C4-2B (cell line): ENCODE data around the gene TRAF3IP1.

Experiments
- H3K27ac ChIP-seq: fragments of 450-650 bp; 2 replicates; pipeline ENCODE4 v1.5.1; 2017
- CTCF ChIP-seq: fragments of 450-650 bp; conservative IDR thresholded peaks from 2 replicates; pipeline ENCODE4 v1.5.1; 2017; ENCODE audit warnings: mild to moderate bottlenecking
- ZFX ChIP-seq: fragments of 450-650 bp; IDR thresholded peaks from 2 replicates; pipeline ENCODE4 v1.6.1; 2017

The TRAF3IP1 gene

GRCh38 chr2:238286095-238286494 lies 34.2 kb upstream of the TRAF3IP1 start:
- peak overlapping the region; percentile 98 for H3K27ac ChIP-seq
- no peak for TF ChIP-seq CTCF
- no peak for TF ChIP-seq ZFX

- H3K27ac ChIP-seq, result peak overlapping the region; percentile 98
- no peak for TF ChIP-seq ZFX
- no peak for TF ChIP-seq CTCF
These were observed 33.8 kb upstream of the TRAF3IP1 start for GRCh38 chr2:238286551-238286950.

- TF ChIP-seq ZFX (no peak), CTCF (no peak)
- H3K27ac ChIP-seq, result peak overlapping the region; percentile 98
These were observed 33.2 kb upstream of the TRAF3IP1 start for GRCh38 chr2:238286987-238287736.

GRCh38 chr2:238287737-238288649 lies 32.3 kb upstream of the TRAF3IP1 start, which contains the start of gene PER2:
PER2 (minus strand) TSS chr2:238288610; CDS start chr2:238277936, 10,674 bp downstream.
- TF ChIP-seq ZFX, result peak; percentile 39; the same call in 1 of the 2 replicates
- no peak for TF ChIP-seq CTCF
- H3K27ac ChIP-seq, result peak within 1 kb of the TSS; percentile 98

GRCh38 chr2:238288650-238289573 lies 31.4 kb upstream of the TRAF3IP1 start:
- 0 out of 2 replicates have a peak, but pooled peaks have one; percentile 4 for TF ChIP-seq ZFX
- TF ChIP-seq CTCF, result no peak; the same call in 1 of the 2 replicates
- peak overlapping the region; percentile 98 for H3K27ac ChIP-seq

- H3K27ac ChIP-seq, result peak overlapping the region; percentile 98
- TF ChIP-seq CTCF (no peak), ZFX (no peak)
These were observed 30.7 kb upstream of the TRAF3IP1 start for GRCh38 chr2:238289574-238289973.
